Gastroesophageal sphincter (tissue), 3 donors: ENCODE data around the gene IL6ST.

ENCODE experiments used
- CTCF ChIP-seq, 4 experiments: fragments of 200-600 bp in 2 of 4; fragments of 450-650 bp in 2 of 4; sonication (generic) in 1 of 4; IDR thresholded peaks; one replicate each; pipeline ENCODE4 v1.5.1; 2017 to 2019; ENCODE audit warnings: antibody characterized with exemption in 4 of 4, mild to moderate bottlenecking in 2 of 4, moderate library complexity in 2 of 4
- EP300 ChIP-seq: sonication (generic); formaldehyde crosslinking; IDR thresholded peaks from one replicate; pipeline ENCODE4 v1.6.1; 2017; ENCODE audit warnings: antibody characterized with exemption, mild to moderate bottlenecking

GRCh38 chr5:55986931-55987330 is 7.8 kb downstream of the IL6ST start:
- TF ChIP-seq CTCF (IDR thresholded peaks at IDR 0.05) (no peak), EP300 (no peak)
